Lower leg skin (tissue), 4 donors: ENCODE data around the gene DHX36. TPM values are rescaled to one million over a fixed set of nuclear protein-coding genes. Genes with fewer than 3 reads are reported as not detected.

ENCODE experiments used
- DNase-seq, 2 donors: peaks; one replicate each; pipeline ENCODE4 v3.0.0-alpha.2; 2019; ENCODE audit warnings: low spot score in 2 of 2
- H3K4me3 ChIP-seq: fragments of 200-600 bp; sonication (generic); 2 replicates; pipeline ENCODE4 v1.5.1; 2017; ENCODE audit warnings: mild to moderate bottlenecking, low read depth; ENCODE audit not compliant: poor library complexity, severe bottlenecking
- CTCF ChIP-seq, 3 donors: fragments of 450-650 bp; IDR thresholded peaks; one replicate each; pipeline ENCODE4 v1.5.1; 2016; ENCODE audit warnings: antibody characterized with exemption in 3 of 3, mild to moderate bottlenecking in 3 of 3, moderate library complexity in 2 of 3
- POLR2A ChIP-seq, 2 donors: fragments of 450-650 bp; IDR thresholded peaks; one replicate each; pipeline ENCODE4 v1.6.1; 2016 to 2017; ENCODE audit warnings: antibody characterized with exemption in 2 of 2, mild to moderate bottlenecking in 1 of 2, moderate library complexity in 1 of 2
- WGBS, 2 donors: methylation state at CpG; one replicate each; pipeline ENCODE4 v1.1.5; 2018; 5-methylcytosine and 5-hydroxymethylcytosine counted together
- intact Hi-C: fragments of 100-400 bp; cut with DNase I; formaldehyde crosslinking; loops from one replicate; pipeline ENCODE4 v1.15.0; 2023; ENCODE audit warnings: low total_unique reads
- total RNA-seq, 4 donors: library from RNA; depleted of rRNA; stranded (reverse); fragments of >200 nt; gene quantifications; one replicate each; pipeline ENCODE4 v1.1.0, GENCODE V29; 2016

DHX36 gene
- total RNA-seq, 4 donors from 2014 or later = 25.8 to 55.5 (median 40.8) TPM

- H3K4me3 ChIP-seq = no peak overlapping the region
- DNase-seq = no peak
- intact Hi-C loops = no loop called here
- no peak for TF ChIP-seq CTCF (IDR thresholded peaks at IDR 0.05)
- TF ChIP-seq POLR2A (IDR thresholded peaks at IDR 0.05) = no peak
Measured at GRCh38 chr3:154304116-154304786, 20.0 kb downstream of the DHX36 start.

GRCh38 chr3:154301561-154301960 is 22.7 kb downstream of the DHX36 start:
- DNase-seq = no peak
- H3K4me3 ChIP-seq = no peak overlapping the region
- no peak for TF ChIP-seq POLR2A (IDR thresholded peaks at IDR 0.05)
- TF ChIP-seq CTCF (IDR thresholded peaks at IDR 0.05) = no peak
- intact Hi-C loops = no loop called here
- 89% methylated on average over 3 of the region's 3 CpGs for WGBS, 2 donors

DNA sequence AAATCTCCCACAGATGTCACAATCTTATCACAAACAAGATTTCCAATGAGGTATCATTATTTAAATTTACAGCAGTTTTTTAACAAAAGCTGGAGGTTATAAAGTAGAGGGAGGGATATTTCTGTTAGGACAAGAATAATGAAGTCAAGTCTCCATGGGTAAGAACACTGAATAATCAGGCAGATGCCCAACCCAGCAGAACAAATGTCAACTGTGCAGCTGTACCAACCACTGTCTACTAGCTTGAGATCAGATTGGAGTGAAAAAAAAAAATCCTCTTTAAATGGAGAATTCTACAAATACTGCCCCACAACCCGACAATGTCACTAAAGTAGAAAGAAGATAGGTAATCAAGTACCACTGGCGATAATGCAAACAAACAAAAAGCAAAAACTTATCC is 30.3 kb downstream of the DHX36 start:
- no peak for DNase-seq
- TF ChIP-seq CTCF (IDR thresholded peaks at IDR 0.05) (no peak), POLR2A (IDR thresholded peaks at IDR 0.05) (no peak)
- intact Hi-C loops = no loop called here
- H3K4me3 ChIP-seq = no peak overlapping the region
- WGBS, 2 donors = 97% methylated on average over 2 of the region's 2 CpGs

- no peak for DNase-seq
- intact Hi-C loops = no loop called here
- 97 to 98% methylated on average over 5 of the region's 5 CpGs for WGBS, 2 donors
- TF ChIP-seq CTCF (IDR thresholded peaks at IDR 0.05) = no peak
- TF ChIP-seq POLR2A (IDR thresholded peaks at IDR 0.05) = no peak
- no peak overlapping the region for H3K4me3 ChIP-seq
Measured at GRCh38 chr3:154290187-154290586, 34.1 kb downstream of the DHX36 start.

DNA sequence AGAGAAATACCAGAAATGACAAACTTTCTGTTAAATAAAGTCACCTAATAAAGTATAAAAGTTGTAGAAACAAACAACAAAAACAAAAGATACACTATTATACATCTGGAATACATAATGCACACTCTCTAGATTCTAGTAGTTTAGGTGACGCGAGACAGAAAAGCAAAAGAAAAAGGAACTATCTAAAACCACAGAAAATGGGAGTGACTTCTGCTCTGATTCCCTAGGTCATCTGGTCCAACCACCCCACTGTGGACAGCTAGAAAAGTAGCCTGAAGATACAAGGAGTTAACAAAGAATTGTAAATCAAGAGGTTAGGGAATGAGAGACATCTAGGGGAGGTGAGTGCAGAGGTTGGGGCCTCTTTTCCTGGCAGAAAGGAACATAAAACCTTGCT is 39.1 kb downstream of the DHX36 start:
- WGBS, 2 donors = 87 to 89% methylated on average over 2 of the region's 2 CpGs
- no peak for TF ChIP-seq POLR2A (IDR thresholded peaks at IDR 0.05)
- no peak for TF ChIP-seq CTCF (IDR thresholded peaks at IDR 0.05)
- intact Hi-C loops = no loop called here
- H3K4me3 ChIP-seq = no peak overlapping the region
- DNase-seq = no peak

GRCh38 chr3:154280161-154280560 is 44.1 kb downstream of the DHX36 start:
- H3K4me3 ChIP-seq = no peak overlapping the region
- intact Hi-C loops = no loop called here
- DNase-seq = no peak
- 95 to 100% methylated on average over 1 of the region's 1 CpG for WGBS, 2 donors
- TF ChIP-seq CTCF (IDR thresholded peaks at IDR 0.05) (no peak), POLR2A (IDR thresholded peaks at IDR 0.05) (no peak)
